AG04449 (cell line): ENCODE measurements around the gene TERB2.
"Not testable (repeated sequence)": the region's sequence is repeated elsewhere in the genome, so short reads cannot be mapped to it uniquely, and the experiment has no call there.

Experiments used
- CTCF ChIA-PET: fragments of 350-600 bp; formaldehyde crosslinking; extraction: SDS; loops from one replicate; lab custom pipeline; 2021; ENCODE audit warnings: antibody characterized with exemption; lab: Yijun Ruan, JAX
- POLR2A ChIA-PET: fragments of 400-600, 350-600 bp; formaldehyde crosslinking; extraction: SDS; loops from one replicate; lab custom pipeline; 2020; ENCODE audit warnings: antibody characterized with exemption, inconsistent platforms; lab: Yijun Ruan, JAX
- DNase-seq: peaks from one replicate; pipeline ENCODE4 v3.0.0-alpha.2; 2010; ENCODE audit warnings: low read depth, low spot score
- H3K4me3 ChIP-seq: 2 replicates; pipeline ENCODE4 v1.5.1; 2011; ENCODE audit warnings: low read depth, mild to moderate bottlenecking, control low read depth, low read length
- TF ChIP-seq, protein P1 (sequence below): IDR thresholded peaks from one replicate; pipeline ENCODE4 v1.5.1; 2011; ENCODE audit warnings: mild to moderate bottlenecking, moderate library complexity, low read length, control low read depth, inconsistent platforms; ENCODE audit not compliant: insufficient read depth; ENCODE audit errors: missing control alignments

TERB2 gene

GRCh38 chr15:45022871-45023658 lies 66.6 kb downstream of the TERB2 start, which contains the start of gene SORD:
SORD (plus strand) TSS chr15:45023195; CDS start chr15:45023284, 89 bp downstream.
- TF ChIP-seq, protein P1, sequence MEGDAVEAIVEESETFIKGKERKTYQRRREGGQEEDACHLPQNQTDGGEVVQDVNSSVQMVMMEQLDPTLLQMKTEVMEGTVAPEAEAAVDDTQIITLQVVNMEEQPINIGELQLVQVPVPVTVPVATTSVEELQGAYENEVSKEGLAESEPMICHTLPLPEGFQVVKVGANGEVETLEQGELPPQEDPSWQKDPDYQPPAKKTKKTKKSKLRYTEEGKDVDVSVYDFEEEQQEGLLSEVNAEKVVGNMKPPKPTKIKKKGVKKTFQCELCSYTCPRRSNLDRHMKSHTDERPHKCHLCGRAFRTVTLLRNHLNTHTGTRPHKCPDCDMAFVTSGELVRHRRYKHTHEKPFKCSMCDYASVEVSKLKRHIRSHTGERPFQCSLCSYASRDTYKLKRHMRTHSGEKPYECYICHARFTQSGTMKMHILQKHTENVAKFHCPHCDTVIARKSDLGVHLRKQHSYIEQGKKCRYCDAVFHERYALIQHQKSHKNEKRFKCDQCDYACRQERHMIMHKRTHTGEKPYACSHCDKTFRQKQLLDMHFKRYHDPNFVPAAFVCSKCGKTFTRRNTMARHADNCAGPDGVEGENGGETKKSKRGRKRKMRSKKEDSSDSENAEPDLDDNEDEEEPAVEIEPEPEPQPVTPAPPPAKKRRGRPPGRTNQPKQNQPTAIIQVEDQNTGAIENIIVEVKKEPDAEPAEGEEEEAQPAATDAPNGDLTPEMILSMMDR = no peak
- CTCF ChIA-PET = interaction anchor here (0.9 to 2.4 kb wide), 5 partner anchors 9 to 102 kb away, joined by 3 to 21 read pairs (median 5); no protein-coding TSS in a partner anchor
- no peak for DNase-seq
- POLR2A ChIA-PET = interaction anchor here (0.6 kb wide), 1 partner anchor 753 kb away, joined by 3 read pairs; no protein-coding TSS in a partner anchor
- peak within 1 kb of the TSS; percentile 85 for H3K4me3 ChIP-seq

DNA sequence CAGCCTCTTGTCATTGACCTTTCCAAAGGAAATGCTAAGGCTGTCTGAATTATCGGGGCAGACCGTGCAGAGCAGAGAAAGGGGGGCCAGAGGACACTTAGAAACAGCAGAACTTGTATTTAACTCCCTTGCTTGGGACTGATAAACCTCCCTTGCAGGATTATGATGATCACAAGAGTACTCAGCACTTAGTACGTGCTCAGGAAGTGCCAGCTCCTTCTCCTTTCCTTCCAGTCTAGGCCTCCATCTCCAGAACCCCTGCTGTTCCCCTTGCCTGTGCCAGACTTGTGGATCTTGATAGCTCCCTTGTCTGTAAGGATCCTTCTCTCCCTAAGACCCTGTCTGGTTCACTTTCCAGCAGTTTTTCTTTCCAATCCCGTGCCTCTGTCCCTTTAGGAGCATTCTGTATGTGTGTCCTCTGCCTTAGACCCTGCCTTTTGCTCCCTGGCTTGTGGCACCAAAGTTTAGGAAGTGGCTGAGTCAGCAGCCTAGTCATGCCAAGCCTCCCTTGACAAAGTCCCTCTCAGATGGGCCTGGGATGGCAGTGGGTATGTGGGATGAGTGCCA lies 67.3 kb downstream of the TERB2 start:
- ChIA-PET CTCF (interaction anchor here (0.9 to 2.4 kb wide), 5 partner anchors 10 to 102 kb away, joined by 3 to 21 read pairs (median 5); no protein-coding TSS in a partner anchor), POLR2A (interaction anchor here (0.6 kb wide), 1 partner anchor 752 kb away, joined by 3 read pairs; no protein-coding TSS in a partner anchor)
- peak overlapping the region; percentile 85 for H3K4me3 ChIP-seq
- TF ChIP-seq, protein P1 = no peak
- no peak for DNase-seq

DNA sequence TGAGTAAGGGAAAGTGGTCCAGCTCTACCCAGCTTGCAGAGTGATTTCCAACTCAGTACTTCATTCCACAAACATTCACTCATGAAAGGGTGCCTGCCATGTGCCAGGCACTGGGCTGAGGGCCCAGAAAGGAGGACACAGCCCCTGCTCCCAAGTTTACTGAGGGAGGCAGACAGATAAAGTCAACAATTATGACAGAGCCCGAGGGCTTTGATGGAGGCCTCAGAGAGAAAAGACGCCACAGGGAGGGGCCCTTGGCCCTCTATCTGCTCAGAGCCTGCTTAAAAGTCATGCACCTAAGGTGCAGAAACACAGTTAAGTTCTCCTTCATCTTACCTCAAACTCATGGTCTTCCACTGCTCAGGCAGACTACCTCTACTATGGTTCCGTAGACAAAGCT lies 68.2 kb downstream of the TERB2 start:
- DNase-seq, POLR2A ChIA-PET, H3K4me3 ChIP-seq: not testable (repeated sequence)
- CTCF ChIA-PET = interaction anchor here (2.4 kb wide), 1 partner anchor 12 kb away, joined by 21 read pairs; no protein-coding TSS in a partner anchor

DNA sequence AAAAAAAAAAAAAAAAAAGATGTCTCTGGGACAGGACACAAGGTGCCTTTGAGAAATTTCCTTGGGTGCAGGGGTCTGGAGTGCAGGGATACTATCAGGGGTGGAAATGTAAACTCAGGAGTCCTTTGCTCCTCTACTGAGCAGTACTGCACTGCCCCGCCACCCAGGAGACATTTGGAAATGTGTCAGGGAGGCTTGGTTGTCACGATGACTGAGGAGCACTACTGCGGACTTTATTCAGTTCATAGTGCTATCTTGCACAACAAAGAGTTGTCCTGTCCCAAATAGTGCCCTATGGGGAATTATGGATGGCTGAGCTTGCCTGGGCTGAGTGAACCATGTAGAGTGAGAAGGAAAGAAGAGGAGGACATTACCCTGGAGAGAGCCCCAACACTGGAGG lies 69.1 kb downstream of the TERB2 start:
- POLR2A ChIA-PET, CTCF ChIA-PET, H3K4me3 ChIP-seq: not testable (repeated sequence)

DNA sequence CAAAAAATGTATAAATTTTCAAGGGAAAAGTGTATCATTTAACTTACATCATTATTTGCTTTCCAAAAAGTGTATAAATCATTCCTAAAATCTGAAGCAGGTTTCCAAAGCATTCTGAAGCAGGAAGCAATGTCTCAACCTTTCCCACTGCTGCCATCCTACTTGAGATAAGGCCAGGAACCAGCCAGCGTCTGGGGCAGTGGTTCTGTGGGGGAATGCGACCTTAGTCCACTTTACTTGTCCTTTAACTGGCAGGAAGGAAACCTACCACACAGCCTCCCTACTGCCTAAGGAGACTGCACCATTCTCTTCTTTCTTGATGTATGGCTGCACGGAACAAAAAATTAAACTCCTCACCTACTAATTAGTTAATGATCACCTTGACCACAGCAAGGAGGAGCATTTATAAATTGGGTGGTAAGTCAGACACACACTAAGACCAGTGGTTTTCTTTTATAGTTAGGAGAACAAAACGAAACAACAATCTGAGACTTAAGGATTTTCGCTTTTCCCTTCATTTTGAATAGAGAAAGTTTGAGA lies 70.2 kb downstream of the TERB2 start:
- POLR2A ChIA-PET = no interaction called here
- CTCF ChIA-PET = interaction anchor here (1.2 kb wide), 1 partner anchor 11 kb away, joined by 13 read pairs; no protein-coding TSS in a partner anchor
- TF ChIP-seq, protein P1 = no peak
- DNase-seq = no peak
- H3K4me3 ChIP-seq = no peak overlapping the region

More for the DNA sequence above, 69.1 kb downstream of the TERB2 start:
- not testable (repeated sequence) for DNase-seq

DNA sequence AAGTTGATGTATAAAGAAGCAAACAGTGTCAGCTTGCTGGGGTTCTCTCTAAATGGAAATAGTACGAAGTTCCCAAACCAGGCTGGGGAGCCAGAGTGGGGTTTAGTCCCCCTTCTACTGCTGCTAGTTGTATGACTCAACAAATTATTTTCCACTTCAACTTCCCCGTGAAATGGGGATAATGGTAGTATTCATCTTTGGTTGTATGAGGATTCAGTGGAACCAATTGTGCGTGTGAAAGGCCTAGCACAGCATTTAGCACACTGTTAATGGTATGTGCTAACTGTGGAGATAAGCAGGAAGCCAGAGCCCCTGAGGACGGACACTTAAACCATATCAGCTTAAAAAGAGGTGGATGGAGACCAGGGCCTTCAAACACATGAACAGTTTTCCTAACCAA lies 70.7 kb downstream of the TERB2 start:
- no peak overlapping the region for H3K4me3 ChIP-seq
- DNase-seq = no peak
- TF ChIP-seq, protein P1 = no peak
- ChIA-PET CTCF (interaction anchor here (1.2 kb wide), 1 partner anchor 10 kb away, joined by 13 read pairs; no protein-coding TSS in a partner anchor), POLR2A (no interaction called here)
